Ishikawa (cell line): Measurements from ENCODE around the gene ANKMY1.

Experiments
- EP300 ChIP-seq: IDR thresholded peaks from 2 replicates; pipeline ENCODE4 v1.6.1; 2012; ENCODE audit warnings: borderline replicate concordance
- TAF1 ChIP-seq: IDR thresholded peaks from 2 replicates; pipeline ENCODE4 v1.6.1; 2012; ENCODE audit warnings: low read depth, mild to moderate bottlenecking
- TEAD4 ChIP-seq: IDR thresholded peaks from 2 replicates; pipeline ENCODE4 v1.6.1; 2012
- ZBTB7A ChIP-seq: IDR thresholded peaks from 2 replicates; pipeline ENCODE4 v1.6.1; 2012; ENCODE audit warnings: low read depth
- TF ChIP-seq, protein P1 (sequence below): IDR thresholded peaks from 2 replicates; pipeline ENCODE4 v1.6.1; 2012; ENCODE audit warnings: low read depth, mild to moderate bottlenecking

DNA sequence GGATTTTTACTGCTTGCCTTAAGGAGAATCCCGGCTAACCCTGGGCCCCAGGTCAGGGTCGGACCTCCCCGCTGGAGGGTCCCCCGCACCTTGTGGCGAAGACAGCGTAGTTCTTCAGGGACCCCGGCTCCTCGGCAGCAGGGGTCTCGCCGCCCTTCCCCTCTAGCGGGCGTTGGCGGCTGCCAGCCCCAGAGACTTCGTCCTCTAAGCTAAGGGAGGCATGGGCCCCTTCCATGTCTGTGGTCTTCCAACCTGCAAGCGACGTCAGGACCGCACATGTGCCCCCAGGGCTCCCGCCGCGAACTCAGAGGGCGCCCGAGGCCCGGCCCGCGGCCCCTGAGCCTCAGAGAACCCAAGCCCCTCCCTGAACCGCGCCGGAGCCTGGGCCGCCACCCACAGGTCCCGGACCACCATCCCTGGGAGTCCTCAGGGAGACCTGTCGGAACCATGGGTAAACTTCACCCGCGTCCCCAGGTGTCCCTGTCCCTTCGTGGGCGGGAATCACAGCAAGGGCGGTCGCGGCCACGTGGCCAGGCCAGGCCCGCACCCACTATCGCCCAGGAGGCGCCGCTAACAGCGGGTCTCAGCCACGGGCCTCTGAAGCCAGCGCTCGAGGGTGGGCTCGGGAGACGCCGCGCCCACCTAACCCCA, 562 bp downstream of the ANKMY1 start:
- TF ChIP-seq, protein P1, sequence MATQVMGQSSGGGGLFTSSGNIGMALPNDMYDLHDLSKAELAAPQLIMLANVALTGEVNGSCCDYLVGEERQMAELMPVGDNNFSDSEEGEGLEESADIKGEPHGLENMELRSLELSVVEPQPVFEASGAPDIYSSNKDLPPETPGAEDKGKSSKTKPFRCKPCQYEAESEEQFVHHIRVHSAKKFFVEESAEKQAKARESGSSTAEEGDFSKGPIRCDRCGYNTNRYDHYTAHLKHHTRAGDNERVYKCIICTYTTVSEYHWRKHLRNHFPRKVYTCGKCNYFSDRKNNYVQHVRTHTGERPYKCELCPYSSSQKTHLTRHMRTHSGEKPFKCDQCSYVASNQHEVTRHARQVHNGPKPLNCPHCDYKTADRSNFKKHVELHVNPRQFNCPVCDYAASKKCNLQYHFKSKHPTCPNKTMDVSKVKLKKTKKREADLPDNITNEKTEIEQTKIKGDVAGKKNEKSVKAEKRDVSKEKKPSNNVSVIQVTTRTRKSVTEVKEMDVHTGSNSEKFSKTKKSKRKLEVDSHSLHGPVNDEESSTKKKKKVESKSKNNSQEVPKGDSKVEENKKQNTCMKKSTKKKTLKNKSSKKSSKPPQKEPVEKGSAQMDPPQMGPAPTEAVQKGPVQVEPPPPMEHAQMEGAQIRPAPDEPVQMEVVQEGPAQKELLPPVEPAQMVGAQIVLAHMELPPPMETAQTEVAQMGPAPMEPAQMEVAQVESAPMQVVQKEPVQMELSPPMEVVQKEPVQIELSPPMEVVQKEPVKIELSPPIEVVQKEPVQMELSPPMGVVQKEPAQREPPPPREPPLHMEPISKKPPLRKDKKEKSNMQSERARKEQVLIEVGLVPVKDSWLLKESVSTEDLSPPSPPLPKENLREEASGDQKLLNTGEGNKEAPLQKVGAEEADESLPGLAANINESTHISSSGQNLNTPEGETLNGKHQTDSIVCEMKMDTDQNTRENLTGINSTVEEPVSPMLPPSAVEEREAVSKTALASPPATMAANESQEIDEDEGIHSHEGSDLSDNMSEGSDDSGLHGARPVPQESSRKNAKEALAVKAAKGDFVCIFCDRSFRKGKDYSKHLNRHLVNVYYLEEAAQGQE: no peak
- TF ChIP-seq TAF1: no peak
- no peak for TF ChIP-seq EP300
- TF ChIP-seq ZBTB7A: no peak
- TF ChIP-seq TEAD4: no peak
